ENCODE data around the gene NAA16. TPM values are rescaled to one million over a fixed set of nuclear protein-coding genes. Genes with fewer than 3 reads are reported as not detected.

NAA16 gene
- total RNA-seq, 3 donors from 2014 or later, result 16.2 to 33.1 (median 22.0) TPM

DNA sequence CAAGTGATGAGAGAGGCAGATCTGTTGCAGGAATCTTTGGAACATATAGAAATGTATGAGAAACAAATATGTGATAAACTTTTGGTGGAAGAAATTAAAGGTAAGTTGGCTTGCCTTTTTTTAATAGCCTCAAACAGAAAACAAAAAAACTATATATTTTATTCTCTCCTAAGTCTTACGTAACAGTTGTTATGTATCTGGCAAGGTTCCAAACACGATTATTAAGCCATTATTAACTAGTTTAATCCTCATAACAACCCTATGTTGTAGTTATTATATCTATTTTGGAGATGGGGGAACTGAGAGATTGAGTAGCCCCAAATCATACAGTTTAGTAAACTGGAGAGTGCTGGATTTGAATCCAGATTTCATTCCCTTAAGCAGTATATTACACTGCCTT lies 14.7 kb downstream of the NAA16 start:
- H3K36me3 ChIP-seq, result no peaks in the 10 kb centered on the region
- TF ChIP-seq POLR2A (IDR thresholded peaks at IDR 0.05) (no peak), POLR2AphosphoS5 (IDR thresholded peaks at IDR 0.05) (no peak)
- TF ChIP-seq, protein P1, sequence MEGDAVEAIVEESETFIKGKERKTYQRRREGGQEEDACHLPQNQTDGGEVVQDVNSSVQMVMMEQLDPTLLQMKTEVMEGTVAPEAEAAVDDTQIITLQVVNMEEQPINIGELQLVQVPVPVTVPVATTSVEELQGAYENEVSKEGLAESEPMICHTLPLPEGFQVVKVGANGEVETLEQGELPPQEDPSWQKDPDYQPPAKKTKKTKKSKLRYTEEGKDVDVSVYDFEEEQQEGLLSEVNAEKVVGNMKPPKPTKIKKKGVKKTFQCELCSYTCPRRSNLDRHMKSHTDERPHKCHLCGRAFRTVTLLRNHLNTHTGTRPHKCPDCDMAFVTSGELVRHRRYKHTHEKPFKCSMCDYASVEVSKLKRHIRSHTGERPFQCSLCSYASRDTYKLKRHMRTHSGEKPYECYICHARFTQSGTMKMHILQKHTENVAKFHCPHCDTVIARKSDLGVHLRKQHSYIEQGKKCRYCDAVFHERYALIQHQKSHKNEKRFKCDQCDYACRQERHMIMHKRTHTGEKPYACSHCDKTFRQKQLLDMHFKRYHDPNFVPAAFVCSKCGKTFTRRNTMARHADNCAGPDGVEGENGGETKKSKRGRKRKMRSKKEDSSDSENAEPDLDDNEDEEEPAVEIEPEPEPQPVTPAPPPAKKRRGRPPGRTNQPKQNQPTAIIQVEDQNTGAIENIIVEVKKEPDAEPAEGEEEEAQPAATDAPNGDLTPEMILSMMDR (IDR thresholded peaks at IDR 0.05), result no peak

DNA sequence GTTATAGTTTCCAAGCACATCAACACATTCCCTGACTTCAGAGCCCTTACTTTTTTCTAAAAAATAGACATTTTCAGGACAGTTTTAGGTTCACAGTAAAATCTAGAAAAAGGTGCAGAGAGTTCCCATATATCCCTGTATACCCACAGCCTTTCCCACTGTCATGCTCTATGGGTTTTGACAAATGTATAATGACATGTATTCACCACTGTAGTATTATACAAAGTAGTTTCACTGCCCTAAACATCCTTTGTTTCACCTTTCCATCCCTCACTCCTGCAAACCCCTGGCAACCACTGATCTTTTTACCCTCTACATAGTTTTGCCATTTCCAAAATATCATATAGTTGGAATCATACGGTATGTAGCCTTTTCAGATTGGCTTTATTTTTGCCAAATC lies 15.6 kb downstream of the NAA16 start:
- Histone ChIP-seq H3K4me3 (no peak overlapping the region), H3K9me3 (no peaks in the 10 kb centered on the region), H3K27ac (no peak overlapping the region), H3K4me1 (no peaks in the 10 kb centered on the region), H3K36me3 (no peaks in the 10 kb centered on the region), H3K27me3 (no peaks in the 10 kb centered on the region)
- intact Hi-C loops (cut with DNase I; ENCODE audit: low total_unique reads), result no loop called here
- DNase-seq (ENCODE audit: low spot score in 2 of 2), result no peak
- TF ChIP-seq, protein P1 (IDR thresholded peaks at IDR 0.05), result no peak

More for the DNA sequence above, 14.7 kb downstream of the NAA16 start:
- H3K27me3 ChIP-seq, result no peaks in the 10 kb centered on the region
- H3K9me3 ChIP-seq, result no peaks in the 10 kb centered on the region
- no peak overlapping the region for H3K4me3 ChIP-seq
- no peaks in the 10 kb centered on the region for H3K4me1 ChIP-seq
- intact Hi-C loops (cut with DNase I; ENCODE audit: low total_unique reads), result no loop called here
- H3K27ac ChIP-seq, result no peak overlapping the region
- DNase-seq (ENCODE audit: low spot score in 2 of 2), result no peak

DNA sequence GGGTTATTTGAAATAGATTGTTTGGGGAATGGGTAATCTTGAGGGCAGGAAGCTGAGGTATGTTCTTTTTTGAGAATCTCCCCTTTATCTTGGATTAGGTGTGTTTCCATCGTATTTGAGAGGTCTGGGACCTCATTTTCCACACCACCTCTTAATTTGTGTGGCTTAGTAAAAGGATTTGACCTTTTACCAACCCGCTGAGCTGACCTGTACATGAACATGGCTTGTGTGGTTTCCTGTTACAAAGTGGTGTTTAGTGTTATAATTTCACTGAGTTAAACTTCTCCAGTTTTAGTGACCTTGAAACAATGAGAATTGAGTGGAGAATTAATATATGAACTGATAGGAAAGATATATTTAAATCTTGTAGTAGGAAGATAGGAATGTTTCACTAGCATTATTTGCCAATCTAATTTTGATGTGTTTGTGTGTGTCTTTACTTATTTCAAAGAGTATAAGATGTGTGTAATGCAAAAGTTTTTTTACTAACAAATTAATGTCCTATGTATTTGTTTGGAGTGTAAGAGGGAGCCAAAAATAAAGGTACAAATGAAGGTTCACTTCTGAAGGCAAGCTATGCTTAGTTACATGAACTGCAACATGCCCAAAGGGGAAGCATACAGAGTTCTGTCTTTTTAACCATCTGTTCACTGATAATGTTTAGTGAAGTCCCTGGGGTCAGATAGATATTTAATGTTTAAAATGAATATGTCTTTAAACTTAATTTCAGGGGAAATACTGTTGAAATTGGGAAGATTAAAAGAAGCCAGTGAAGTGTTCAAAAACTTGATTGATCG lies 17.1 kb downstream of the NAA16 start:
- H3K36me3 ChIP-seq, result no peaks in the 10 kb centered on the region
- H3K27ac ChIP-seq, result no peak overlapping the region
- no peak for DNase-seq (ENCODE audit: low spot score in 2 of 2)
- TF ChIP-seq POLR2A (IDR thresholded peaks at IDR 0.05) (no peak), POLR2AphosphoS5 (IDR thresholded peaks at IDR 0.05) (no peak)
- TF ChIP-seq, protein P1 (IDR thresholded peaks at IDR 0.05), result no peak
- H3K27me3 ChIP-seq, result no peaks in the 10 kb centered on the region
- no peaks in the 10 kb centered on the region for H3K9me3 ChIP-seq
- intact Hi-C loops (cut with DNase I; ENCODE audit: low total_unique reads), result no loop called here
- no peaks in the 10 kb centered on the region for H3K4me1 ChIP-seq
- no peak overlapping the region for H3K4me3 ChIP-seq

DNA sequence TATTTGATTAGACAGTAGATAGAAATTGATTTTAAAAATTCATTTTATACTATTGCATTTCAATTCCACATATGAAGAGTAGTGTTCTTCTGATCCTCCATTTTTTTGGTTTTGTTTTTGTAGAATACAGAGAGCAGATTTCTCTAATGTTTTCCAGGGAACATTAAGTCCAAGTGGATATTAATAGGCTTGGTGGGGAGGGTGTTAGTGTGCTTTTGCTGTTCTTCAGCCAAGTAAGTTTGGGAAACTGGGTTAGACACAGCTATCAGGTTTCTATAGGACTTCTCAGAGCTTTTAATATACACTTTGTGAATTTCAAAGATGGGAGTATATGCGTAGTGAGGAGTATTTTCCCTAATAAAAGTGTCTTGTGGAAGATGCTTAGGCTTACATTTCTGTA lies 21.8 kb downstream of the NAA16 start:
- TF ChIP-seq POLR2A (IDR thresholded peaks at IDR 0.05) (no peak), POLR2AphosphoS5 (IDR thresholded peaks at IDR 0.05) (no peak)
- Histone ChIP-seq H3K4me3 (no peak overlapping the region), H3K4me1 (no peaks in the 10 kb centered on the region), H3K27ac (no peak overlapping the region), H3K27me3 (no peaks in the 10 kb centered on the region), H3K9me3 (no peaks in the 10 kb centered on the region), H3K36me3 (no peaks in the 10 kb centered on the region)
- no peak for DNase-seq (ENCODE audit: low spot score in 2 of 2)
- intact Hi-C loops (cut with DNase I; ENCODE audit: low total_unique reads), result no loop called here

DNA sequence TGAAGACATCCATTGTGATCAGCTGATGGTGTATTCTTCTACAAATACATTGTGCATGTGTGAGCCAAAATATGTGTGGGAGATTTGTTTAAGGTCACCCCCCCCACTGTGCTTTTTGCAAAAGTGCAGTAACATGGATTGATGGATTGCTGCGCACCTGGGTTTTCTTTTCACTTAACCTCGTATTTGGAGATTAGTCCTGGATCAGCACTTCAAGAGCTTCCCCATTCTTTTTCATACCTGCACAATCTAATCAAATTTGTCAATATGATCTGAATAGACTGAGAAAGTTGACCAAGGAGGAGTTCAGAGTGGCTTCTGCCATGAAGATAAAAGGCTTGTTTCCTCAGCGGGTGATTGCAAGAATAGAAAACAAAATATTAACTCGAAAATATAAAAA lies 23.7 kb downstream of the NAA16 start:
- H3K27me3 ChIP-seq, result no peaks in the 10 kb centered on the region
- H3K4me1 ChIP-seq, result no peaks in the 10 kb centered on the region
- no peaks in the 10 kb centered on the region for H3K9me3 ChIP-seq
- no peaks in the 10 kb centered on the region for H3K36me3 ChIP-seq
- TF ChIP-seq POLR2AphosphoS5 (IDR thresholded peaks at IDR 0.05) (no peak), POLR2A (IDR thresholded peaks at IDR 0.05) (no peak)
- TF ChIP-seq, protein P1 (IDR thresholded peaks at IDR 0.05), result no peak
- intact Hi-C loops (cut with DNase I; ENCODE audit: low total_unique reads), result no loop called here
- no peak for DNase-seq (ENCODE audit: low spot score in 2 of 2)
- H3K27ac ChIP-seq, result no peak overlapping the region
- no peak overlapping the region for H3K4me3 ChIP-seq

Measured in breast epithelium (tissue), 4 donors.